Measurements from ENCODE around the gene ARHGAP26.

The ARHGAP26 gene

DNA sequence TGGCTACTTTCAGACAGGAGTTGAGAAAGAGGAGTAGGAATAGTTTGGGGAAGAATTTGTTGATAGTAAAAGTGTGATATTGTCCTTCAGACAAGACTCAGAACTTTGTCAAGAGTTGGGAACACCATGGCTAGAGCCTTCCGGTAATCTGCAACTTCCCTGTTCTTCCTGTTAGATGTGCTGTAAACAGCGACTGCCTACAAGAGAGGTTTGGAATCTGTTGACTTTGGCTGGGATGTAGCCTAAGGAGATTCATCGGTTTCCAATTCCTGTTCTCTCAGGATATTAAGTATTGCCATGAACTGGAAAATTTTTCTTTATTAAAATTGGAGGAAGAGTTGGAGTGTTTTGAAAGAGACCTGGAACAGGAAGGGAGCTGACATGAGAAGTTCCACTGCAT lies 43.9 kb downstream of the ARHGAP26 start:
- no peak for DNase-seq (ENCODE audit: low spot score)

DNA sequence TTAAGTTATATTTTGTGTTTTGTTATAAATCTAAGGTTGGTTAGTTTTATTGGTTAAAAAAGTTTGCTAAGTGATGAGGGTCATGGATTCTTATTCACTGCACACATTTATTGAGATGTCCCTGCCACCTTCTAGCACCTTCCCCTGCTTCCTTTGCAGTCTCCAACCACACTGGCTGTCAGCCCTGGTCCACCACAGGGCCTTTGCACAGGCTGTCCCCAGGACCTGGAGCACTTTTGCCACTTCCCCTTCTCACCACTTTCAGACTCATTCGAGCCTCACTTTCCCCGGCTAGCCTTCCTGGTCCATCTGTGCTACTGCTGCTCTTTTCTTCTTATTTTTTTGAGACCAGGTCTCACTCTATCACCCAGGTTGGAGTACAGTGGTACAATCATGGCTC lies 45.3 kb downstream of the ARHGAP26 start:
- DNase-seq (ENCODE audit: low spot score): no peak

DNA sequence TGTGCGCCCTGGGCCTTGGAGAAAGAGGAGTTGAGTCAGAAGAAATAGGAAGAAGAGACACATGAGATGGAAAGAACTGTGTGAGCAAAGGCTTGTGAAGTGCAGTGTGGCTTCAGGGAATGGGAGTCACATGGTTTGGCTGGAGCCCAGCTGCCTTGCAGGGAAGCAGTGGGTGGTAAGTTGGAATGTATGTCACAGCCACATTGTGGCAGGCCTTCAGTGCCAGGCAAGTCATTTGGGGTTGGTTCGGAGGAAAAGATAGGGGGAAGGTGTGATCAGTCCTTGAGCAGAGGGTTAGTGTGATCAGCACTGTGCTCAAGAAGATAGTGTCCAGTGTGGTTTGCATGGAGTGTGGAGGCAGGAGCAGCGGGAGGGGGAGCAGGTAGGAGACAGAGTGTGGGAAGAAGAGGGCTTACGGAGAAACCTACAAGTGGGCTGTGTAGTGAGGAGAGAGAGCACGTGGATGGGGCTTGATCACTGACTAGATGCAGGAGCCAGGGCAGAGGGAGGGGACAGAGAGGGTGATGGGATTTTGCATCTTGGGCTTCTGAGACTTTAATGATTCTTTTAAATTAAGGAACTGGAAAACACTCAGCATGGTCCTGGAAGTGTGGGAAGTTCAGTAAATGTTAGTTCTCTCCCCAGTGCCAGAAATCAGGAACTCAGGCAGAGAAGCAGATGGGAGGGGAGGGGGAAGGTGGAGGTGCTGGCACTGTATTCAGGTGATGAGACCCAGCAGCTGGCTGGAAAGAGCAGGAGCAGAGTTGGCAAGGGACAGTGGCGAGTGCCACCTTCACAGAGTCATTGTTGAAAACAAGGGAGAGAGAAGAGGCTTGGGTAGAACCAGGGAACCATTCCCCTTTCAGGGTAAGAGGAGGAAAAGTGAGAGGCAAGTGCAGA lies 46.6 kb downstream of the ARHGAP26 start:
- peak; percentile 61 for DNase-seq (ENCODE audit: low spot score)

DNA sequence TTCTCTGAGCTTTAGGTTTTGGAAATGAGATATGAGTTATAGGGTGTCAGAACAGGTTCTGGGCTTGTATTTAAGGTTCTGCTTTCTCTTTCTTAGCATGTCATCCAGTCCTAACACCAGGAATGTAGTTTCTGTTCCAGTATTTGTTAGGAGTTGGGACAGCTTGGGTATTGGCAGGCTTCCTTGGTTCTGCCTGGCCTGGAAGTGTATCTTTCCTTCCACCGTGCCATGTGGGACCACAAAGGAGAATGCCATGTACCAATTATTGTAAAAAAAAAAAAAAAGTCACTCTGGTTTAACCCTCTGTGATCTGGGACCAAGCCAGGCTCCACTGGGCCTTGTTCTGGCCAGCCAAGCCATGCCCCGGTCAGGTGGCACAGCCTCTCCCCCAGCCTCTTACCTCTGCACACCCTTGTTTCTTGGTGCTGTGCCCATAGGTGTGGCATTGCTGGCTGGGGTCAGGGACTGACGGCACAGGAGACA lies 47.8 kb downstream of the ARHGAP26 start:
- peak; percentile 76 for DNase-seq (ENCODE audit: low spot score)

DNA sequence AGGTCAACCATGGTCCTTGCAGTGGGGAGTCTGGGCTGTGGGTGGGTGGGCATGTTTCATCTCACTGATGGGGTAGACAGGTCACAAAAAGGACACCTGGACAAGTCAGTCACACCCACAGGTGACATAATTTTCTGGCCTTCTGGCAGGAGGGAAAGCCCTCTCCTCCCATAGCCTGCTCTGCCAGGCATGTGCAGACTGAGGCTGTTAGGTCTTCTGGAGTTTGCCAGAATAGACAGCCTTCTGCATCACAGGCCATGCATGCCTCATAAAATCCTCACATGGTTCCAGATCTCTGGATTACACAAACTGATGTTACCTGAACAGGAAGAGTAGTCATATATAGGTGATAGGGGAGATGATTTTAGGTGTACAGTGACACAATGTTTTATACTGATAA lies 49.1 kb downstream of the ARHGAP26 start:
- DNase-seq (ENCODE audit: low spot score): no peak

DNA sequence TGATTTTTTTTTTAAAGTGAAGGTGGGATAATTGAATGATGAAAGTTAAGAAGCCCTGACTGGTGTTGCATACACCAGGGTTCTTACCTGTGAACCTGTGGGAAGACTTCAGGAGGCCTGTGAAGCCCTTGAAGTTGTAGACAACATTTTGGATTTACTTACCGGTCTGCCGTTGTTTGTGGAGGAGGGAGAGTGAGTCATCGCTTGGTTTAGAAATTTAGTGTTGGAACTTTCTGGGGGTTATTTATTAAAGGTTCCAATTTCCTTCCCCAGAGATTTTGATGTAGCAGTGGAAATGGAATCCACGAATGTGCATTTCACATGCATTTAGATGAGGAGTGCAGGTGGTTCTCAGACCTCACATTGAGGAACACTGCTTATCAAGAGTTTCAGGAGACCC lies 49.6 kb downstream of the ARHGAP26 start:
- DNase-seq (ENCODE audit: low spot score): no peak

DNA sequence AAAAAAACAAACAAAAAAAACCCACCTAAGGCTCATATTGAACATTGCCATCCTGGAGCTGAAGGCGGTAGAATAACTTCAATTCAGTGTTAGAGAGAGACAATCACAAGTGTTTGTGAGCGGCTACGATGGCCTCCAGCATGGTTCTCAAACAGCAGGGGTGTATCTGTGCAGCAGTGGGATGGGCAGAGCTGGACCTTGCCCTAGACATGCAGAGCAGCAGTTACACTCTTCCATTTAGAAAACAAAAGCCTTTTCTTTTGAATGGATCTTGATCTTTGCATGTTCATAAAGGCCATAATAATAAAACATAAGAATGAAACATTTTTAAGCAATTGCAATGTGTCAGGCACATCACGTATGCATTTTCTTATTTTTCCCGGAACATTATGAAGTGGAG lies 50.3 kb downstream of the ARHGAP26 start:
- no peak for DNase-seq (ENCODE audit: low spot score)

DNA sequence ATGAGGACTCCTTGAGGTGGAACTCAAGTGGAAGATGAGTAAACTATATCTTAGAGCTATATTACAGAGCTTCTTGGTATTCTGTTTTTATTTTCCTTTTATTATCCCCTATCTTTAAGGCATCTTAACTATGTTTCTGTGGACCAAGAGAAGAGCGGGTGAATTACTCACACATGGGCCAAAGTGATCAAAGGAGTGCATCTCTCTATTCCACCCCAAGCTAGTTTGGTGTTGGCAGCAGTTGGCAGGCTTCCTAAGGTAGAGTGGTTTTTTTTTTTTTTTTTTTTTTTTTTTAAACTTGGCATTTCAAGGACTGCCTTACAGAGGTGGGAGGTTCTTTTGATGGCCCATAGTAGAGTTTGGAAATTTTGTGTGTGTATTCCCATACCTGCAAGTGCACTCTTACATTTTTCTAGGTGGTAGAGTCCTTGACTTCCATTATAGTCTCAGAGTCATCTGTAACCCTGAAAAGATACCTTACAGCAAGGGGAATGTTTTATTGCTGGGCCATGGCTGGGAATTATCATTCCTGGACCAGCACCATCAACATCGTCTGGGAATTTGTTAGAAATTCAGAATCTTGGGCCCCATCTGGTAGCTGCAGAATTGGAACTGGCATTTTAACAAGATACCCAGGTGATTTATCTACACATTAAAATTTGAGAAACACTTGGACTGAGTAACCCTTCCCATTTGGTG lies 51.0 kb downstream of the ARHGAP26 start:
- no peak for DNase-seq (ENCODE audit: low spot score)

DNA sequence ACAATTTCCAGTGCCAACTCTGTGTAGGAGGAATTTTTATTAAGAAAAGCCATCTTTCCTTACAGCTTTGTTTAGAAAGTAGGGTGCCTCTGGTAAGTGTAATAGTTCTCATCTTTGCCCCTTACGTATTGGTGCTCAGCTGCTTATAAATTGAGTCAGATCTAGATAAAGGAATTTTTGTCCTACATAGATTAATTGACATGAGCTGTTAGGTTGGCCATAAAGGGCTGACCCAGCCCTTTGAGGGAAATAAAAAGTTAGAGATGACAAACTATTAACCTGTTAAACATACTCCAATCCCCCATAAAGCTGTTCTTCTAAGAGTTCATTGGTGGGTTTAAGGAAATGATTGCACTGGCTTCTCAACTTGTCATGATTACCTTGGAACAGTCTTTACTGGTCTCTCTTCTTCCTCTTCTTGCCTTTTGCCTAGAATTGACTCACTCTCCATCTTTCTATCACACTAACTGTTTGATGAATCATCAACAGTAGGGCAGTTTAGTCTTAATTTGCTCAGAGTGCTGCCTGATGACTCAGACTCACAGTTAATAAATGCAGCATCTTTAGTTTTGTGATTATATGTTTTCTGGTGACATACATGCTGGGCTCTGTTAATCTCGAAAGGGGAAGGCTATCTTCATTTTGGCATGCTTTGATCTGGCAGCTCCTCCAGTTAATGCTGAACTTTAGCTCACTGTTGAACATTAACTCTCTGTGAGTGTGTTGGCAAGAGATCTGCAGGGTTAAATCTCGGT lies 51.7 kb downstream of the ARHGAP26 start:
- DNase-seq (ENCODE audit: low spot score): peak; percentile 86

DNA sequence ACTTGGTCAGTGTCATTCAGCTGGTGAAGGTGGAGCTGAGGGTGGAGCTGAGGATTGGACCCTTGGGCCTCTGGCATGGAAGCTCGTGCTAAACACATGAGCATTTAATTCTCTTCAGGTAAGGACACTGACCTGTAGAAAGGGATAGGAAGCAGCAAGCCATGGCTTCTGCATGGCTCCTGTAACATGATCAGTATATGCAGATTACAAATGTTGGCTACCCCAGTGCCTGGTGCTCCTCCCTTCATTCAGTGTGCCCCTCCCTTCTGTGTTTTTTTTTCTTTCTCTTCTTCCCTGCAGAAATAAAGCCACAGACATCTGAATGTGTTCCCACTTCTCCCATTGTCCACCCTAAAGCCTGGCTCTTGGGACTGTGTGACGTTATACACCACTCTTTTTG lies 52.9 kb downstream of the ARHGAP26 start:
- no peak for DNase-seq (ENCODE audit: low spot score)

DNA sequence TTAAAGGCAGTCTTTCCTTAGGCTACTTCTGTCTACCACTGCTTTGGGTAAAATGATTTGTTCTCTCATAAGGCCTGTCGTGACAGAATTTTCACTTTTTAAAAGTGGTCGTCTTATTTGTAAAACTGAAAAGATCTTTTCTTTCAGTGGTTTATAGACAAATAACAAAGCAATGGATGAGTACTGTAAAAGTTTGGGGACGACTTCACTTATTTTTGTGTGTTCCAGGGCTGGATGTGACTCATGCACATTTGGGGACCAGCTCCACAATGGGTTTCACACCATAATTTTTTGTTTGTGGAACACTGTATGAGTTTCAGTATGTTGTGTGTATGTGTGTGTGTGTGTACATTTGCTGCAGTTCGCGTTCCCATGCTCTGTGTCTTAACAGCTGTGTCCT lies 53.6 kb downstream of the ARHGAP26 start:
- no peak for DNase-seq (ENCODE audit: low spot score)

DNA sequence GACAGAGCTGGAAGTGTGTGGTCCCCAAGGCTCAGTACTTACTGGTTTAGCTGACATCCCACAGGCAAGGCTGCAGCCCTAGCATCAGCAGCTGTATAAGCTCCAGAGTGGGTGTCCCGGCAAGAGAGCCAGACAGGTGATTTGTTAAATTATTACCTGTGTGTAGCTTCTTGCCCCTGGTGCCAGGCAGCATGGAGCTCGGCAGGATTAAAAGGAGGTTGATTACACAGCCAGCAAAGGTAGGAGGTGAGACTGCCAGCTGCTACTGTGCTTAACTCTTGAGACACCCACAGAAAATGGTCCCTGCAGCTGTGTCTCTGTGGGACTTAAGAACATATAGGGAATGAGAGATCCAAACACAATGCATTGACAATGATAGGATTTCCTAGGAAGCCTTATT lies 54.2 kb downstream of the ARHGAP26 start:
- DNase-seq (ENCODE audit: low spot score): no peak

DNA sequence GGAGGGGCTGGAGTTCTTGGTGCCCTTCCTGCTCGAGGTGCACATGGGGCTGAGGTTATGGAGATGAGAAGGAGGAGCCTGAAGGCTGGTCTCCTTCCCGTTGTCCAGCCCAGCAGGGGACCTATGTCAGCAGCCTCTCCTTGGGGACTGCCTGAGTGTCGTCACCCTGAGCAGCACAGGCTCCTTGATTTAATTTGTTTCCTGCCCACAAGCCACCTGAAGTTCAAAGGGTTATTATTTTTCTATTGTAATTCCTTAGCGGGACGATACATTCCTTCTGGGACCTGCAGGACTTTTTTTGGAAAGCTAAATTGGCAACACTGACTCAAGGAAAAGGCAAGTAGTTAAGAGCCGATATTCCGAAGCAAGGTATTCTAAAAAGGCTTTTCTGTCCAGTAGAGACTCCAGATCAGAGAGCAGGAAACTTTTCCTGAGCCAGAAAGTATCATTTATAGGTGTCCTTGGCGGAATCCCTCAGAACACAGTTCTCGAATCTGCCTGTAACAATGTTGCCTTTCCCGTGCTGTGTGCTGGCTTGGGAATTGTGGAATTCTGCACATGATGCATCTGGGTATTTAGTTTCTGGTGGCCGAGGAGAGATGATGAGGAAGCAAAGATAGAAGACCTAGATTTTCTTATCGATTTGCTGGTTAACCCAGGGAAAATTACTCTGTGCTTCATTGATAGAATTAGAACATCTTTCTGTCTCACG lies 55.4 kb downstream of the ARHGAP26 start:
- DNase-seq (ENCODE audit: low spot score): no peak

DNA sequence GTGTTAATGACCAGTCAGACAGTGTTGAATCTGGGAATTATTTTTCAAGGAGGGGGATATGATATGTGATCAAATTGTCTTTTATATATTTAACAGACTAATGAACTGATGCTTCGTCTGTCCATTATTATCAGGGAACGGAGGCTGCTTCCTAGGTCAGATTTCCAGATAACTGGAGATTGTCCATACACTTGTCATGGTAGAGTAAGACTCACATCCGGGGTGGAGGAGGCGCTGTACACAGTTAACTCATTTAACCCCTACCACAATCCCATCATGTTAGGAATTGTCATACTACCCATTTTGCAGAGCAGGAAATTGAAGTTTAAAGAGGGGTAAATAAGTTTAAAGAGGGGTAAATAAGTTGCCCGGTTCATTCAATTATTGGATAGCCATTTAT lies 55.9 kb downstream of the ARHGAP26 start:
- no peak for DNase-seq (ENCODE audit: low spot score)

DNA sequence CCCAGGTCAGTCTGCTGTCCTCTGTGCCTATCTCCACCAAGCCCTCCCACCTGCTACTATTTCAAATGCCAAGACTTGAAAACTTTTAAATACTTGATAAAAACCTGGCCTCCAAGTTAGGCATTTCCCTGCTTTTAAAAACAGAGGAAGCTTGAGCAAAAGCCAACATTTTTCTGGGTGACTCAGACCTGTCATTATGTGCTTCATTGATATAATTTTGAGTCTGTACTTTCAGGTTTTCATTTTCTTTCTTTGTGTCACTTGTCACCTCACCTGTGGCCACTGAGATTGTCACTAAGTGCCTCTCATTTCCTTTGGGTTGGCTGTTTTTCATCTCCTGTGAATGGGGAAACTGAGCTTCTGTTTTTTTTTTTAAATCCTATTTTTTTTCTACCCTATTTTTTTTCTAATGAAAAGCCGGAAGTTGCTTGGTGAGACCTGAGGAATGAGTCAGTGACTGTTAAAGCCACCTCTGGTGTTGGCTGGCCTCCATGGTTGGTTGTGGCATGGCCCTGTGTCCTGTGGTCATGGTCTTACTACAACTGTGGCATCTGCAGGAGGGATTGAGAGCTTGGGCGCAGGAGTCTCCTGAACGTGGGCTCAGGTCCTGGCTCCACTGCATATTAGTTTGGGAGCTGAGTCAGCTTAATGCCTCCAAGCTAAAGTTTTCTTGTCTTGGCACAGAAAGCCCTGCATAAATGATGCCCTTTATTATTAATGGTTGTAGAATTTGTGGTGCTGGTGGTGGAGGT lies 56.7 kb downstream of the ARHGAP26 start:
- peak; percentile 49 for DNase-seq (ENCODE audit: low spot score)

DNA sequence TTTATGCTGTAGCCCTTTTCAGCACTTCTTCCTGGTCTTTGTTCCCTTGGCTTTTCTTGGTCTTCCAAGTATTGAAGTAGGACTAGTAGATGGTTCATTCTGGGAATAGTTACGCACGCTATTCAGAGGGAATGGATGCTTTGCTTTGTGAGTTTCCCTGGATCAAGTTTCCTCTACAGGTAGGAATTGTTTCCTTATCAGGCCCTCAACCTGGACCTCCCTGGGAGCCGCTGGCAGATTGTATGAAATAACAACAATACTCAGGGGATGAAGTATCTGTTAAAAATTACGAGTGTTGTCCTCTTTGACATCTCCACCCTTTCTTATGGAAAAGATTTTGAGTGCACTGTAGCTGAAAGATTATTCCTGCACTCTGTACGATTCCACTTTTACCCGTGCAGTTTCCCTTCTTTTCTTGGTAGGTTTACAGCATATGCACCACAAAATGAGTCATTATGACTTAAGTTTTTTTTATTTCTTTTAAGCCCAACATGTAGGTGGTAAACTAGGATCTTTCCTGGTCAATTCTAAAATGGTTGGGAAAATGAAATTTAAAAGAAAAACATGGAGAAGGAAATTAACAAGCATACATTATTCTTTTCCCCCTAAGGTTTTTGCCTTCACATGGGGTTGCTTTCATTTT lies 57.9 kb downstream of the ARHGAP26 start:
- no peak for DNase-seq (ENCODE audit: low spot score)

DNA sequence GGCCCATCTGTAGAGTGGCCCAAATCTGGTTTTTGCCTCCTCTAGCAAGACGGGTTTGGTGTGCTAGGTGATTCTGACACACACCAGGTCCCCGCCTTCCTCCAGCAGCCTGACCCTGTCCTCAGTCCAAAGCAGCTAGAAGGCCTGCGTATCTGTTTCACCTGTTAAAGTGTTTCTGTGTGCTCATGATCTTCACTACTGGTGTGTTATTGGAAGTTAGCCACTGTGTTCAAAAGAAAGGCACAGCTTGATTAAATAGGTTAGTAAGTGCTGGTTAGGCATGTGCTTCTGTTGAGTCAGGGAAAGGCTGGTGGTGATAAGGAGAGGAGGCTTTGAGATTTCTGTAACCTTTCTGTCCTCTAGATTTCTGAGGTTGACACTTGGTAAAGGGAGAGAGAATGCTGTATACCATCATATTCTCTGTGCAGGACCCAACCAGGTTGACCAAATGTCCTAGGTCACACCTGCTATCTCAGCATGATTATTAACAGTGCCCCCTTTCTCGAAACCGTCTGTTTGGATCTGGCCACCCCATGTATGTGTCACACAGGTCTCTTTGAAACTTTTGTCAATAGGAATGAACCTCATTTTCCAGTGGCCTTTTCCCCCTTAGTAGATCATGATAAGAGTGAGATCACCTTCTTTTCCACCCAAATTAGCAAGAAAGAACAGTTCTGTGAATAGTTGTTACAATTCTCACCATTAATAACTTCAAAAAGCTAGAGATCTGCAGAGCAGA lies 58.8 kb downstream of the ARHGAP26 start:
- DNase-seq (ENCODE audit: low spot score): no peak

DNA sequence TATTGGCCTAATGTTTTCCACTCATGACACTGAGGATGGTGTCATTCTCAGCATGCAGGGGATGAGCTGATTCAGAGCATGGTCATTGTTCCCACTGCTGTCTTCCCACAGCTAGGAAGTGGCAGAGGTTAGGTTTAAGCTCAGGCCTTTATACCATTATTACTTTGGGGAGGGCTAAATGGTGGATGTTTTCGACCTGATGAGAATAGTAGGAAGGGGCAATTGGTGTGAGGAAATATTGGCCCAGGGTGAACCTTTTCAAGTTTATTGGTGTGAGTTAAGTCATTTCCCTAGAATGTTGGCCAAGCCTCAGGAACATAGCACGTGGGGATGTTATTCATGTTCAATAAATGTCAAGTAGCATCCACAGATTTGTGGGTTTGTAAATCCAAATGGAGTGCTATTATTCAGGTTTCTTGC lies 59.6 kb downstream of the ARHGAP26 start:
- no peak for DNase-seq (ENCODE audit: low spot score)

DNA sequence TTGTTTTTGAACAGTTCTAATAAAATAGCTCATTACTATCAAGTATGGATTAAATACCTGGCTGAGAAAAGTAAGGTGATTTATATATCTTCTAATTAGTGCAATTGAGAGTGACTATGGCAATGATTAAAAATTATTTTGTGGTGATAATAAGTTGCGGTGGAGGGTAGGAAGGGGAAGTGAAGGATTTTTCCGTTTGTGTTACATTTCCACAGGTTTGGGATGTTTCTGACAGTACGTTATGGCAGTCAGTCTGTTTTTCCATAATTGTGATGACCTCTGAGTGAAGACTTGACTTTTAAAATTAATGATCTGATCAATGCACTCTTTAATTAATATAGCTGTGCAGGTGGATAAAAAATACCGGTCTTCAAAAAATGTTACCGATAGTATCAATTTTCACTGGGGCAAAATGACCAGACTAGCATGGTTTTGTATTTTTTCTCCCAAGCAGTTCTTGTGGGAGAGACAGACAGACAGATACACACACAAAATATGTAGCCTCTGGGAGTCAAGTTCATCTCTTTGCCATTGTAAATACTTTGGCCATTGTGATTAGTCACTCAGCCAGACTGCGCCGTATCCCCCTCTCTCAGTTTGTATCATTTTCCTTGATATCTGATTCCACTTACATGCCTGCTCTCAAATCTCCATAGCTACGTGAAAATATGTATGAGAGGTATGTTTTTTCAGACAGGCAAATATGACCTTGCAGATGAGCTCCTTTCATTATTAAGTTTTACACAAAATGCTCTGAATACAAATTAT lies 60.2 kb downstream of the ARHGAP26 start:
- no peak for DNase-seq (ENCODE audit: low spot score)
